HepG2 (cell line): ENCODE data around the gene NAT9. TPM values are rescaled to one million over a fixed set of nuclear protein-coding genes. Genes with fewer than 3 reads are reported as not detected.

Source experiments
- ATF1 ChIP-seq: IDR thresholded peaks from 2 replicates; pipeline ENCODE4 v1.6.1; 2016; ENCODE audit warnings: mild to moderate bottlenecking, control low read depth
- ATF4 ChIP-seq, 2 experiments: fragments of 450-650 bp in 1 of 2; sonication (generic) in 1 of 2; formaldehyde crosslinking; IDR thresholded peaks; 2 replicates each; pipeline versions ENCODE4 v1.5.0 to v1.8.0; 2020 to 2022; ENCODE audit warnings: mild to moderate bottlenecking in 1 of 2, missing genetic modification reagents in 1 of 2
- ELF4 ChIP-seq: sonication (generic); formaldehyde crosslinking; IDR thresholded peaks from 2 replicates; pipeline ENCODE4 v1.5.0; 2020; ENCODE audit warnings: missing genetic modification reagents, mild to moderate bottlenecking, moderate library complexity, borderline replicate concordance
- HINFP ChIP-seq: sonication (generic); formaldehyde crosslinking; IDR thresholded peaks from 2 replicates; pipeline ENCODE4 v1.4.0; 2020; ENCODE audit warnings: low read depth, mild to moderate bottlenecking, missing genetic modification reagents
- HMGXB3 ChIP-seq: sonication (generic); formaldehyde crosslinking; IDR thresholded peaks from 2 replicates; pipeline ENCODE4 v1.4.0; 2020; ENCODE audit warnings: missing genetic modification reagents, borderline replicate concordance
- MED8 ChIP-seq: sonication (generic); formaldehyde crosslinking; IDR thresholded peaks from 2 replicates; pipeline ENCODE4 v1.8.1; 2023; ENCODE audit warnings: mild to moderate bottlenecking, missing genetic modification reagents; ENCODE audit not compliant: insufficient replicate concordance
- REXO4 ChIP-seq: sonication (generic); formaldehyde crosslinking; IDR thresholded peaks from 2 replicates; pipeline ENCODE4 v1.8.0; 2022; ENCODE audit warnings: missing genetic modification reagents, mild to moderate bottlenecking, borderline replicate concordance
- SRSF9 ChIP-seq: fragments of 200-400 bp; formaldehyde crosslinking; IDR thresholded peaks from 2 replicates; pipeline ENCODE4 v1.6.1; 2018; ENCODE audit warnings: borderline replicate concordance, mild to moderate bottlenecking, low read depth, low read length; ENCODE audit not compliant: insufficient read depth, poor library complexity, severe bottlenecking
- ZBTB40 ChIP-seq, 2 experiments: fragments of 450-650 bp in 1 of 2; sonication (generic) in 1 of 2; formaldehyde crosslinking in 1 of 2; IDR thresholded peaks; 2 replicates each; pipeline versions ENCODE4 v1.6.1 to v1.8.0; 2016 to 2022; ENCODE audit warnings: antibody characterized with exemption in 1 of 2, mild to moderate bottlenecking in 1 of 2, missing genetic modification reagents in 1 of 2
- ZFP1 ChIP-seq: IDR thresholded peaks from 2 replicates; pipeline ENCODE4 v1.6.1; 2016
- ZNF354B ChIP-seq: sonication (generic); formaldehyde crosslinking; IDR thresholded peaks from 2 replicates; pipeline ENCODE4 v1.8.0; 2022; ENCODE audit warnings: mild to moderate bottlenecking, missing genetic modification reagents
- polyA plus RNA-seq, 8 experiments: library from polyadenylated mRNA; depleted of rRNA in 3 of 8; stranded (reverse) in 7 of 8; unstranded in 1 of 8; fragments of >200 nt; fragmentation: Illumina TruSeq in 4 of 8; extraction: Trizol in 4 of 8; gene quantifications; 2 replicates each; pipeline versions ENCODE4 v1.2.1 to v1.2.3, GENCODE V29; 2011 to 2016; ENCODE audit warnings: low read depth in 4 of 8, missing spikeins in 1 of 8, mixed read lengths in 1 of 8; ENCODE audit not compliant: insufficient read depth in 1 of 8
- total RNA-seq, 5 experiments: library from RNA; depleted of rRNA; stranded (reverse); fragments of >200 nt; fragmentation: Illumina TruSeq; extraction: Trizol; gene quantifications; 2 replicates each; pipeline ENCODE4 v1.2.3, GENCODE V29; 2016; ENCODE audit warnings: low read depth in 1 of 5

The NAT9 gene
- total and polyA plus RNA-seq, 2 of the 13 experiments (the other 11 are each of a cell fraction or from before 2014, with no cell fraction given), result 39.7 to 44.2 TPM

- TF ChIP-seq HMGXB3 (CRISPR knock-in tag), result peak; percentile 20; the same call in 1 of the 2 replicates
- no peak for TF ChIP-seq MED8 (CRISPR knock-in tag)
- no peak for TF ChIP-seq HINFP
- no peak for TF ChIP-seq ATF1 (CRISPR knock-in tag)
- 0 out of 2 replicates have a peak, but pooled peaks have one; percentile 60 for TF ChIP-seq ELF4
- no peak for TF ChIP-seq ZNF354B
- TF ChIP-seq ZBTB40 (IDR thresholded peaks at IDR 0.05), result no peak
- TF ChIP-seq ZBTB40 (CRISPR knock-in tag; IDR thresholded peaks at IDR 0.05), result no peak
- TF ChIP-seq SRSF9, result no peak
- TF ChIP-seq ZFP1 (CRISPR knock-in tag), result no peak
- no peak for TF ChIP-seq ATF4 (CRISPR knock-in tag; IDR thresholded peaks at IDR 0.05)
- TF ChIP-seq REXO4 (CRISPR knock-in tag), result no peak
These were observed 5.4 kb downstream of the NAT9 start (continued) for GRCh38 chr17:74770498-74771318.
